Heart right ventricle (tissue), 16 donors: ENCODE results near the gene OAF. TPM values are rescaled to one million over a fixed set of nuclear protein-coding genes. Genes with fewer than 3 reads are reported as not detected.
"Not testable (repeated sequence)": the region's sequence is repeated elsewhere in the genome, so short reads cannot be mapped to it uniquely, and the experiment has no call there.

ENCODE experiments used
- ATAC-seq, 8 donors: fragments of 200-7000 bp; cut with Tn5 transposase; one replicate each; pipeline ENCODE4 v1.9.1; 2020; ENCODE audit warnings: mild to moderate bottlenecking in 8 of 8, moderate library complexity in 8 of 8, moderate number of reproducible peaks in 1 of 8
- DNase-seq, 2 donors: peaks; one replicate each; pipeline ENCODE4 v3.0.0-alpha.2; 2020
- H3K27ac ChIP-seq, 10 donors: fragments of 200-600 bp; sonication (generic) in 2 of 10; one replicate each; pipeline versions ENCODE4 v1.5.0 to v1.8.0; 2020 to 2022; ENCODE audit warnings: mild to moderate bottlenecking in 3 of 10
- H3K27me3 ChIP-seq, 7 donors: fragments of 200-600 bp; one replicate each; pipeline ENCODE4 v1.8.0; 2021 to 2022; ENCODE audit warnings: mild to moderate bottlenecking in 2 of 7
- H3K36me3 ChIP-seq, 9 donors: fragments of 200-600 bp; sonication (generic) in 1 of 9; one replicate each; pipeline versions ENCODE4 v1.5.0 to v1.8.0; 2020 to 2022; ENCODE audit warnings: mild to moderate bottlenecking in 2 of 9
- H3K4me1 ChIP-seq, 9 donors: fragments of 200-600 bp; sonication (generic) in 1 of 9; one replicate each; pipeline versions ENCODE4 v1.5.0 to v1.8.0; 2020 to 2022; ENCODE audit warnings: mild to moderate bottlenecking in 4 of 9
- H3K4me3 ChIP-seq, 10 donors: fragments of 200-600 bp; sonication (generic) in 2 of 10; one replicate each; pipeline versions ENCODE4 v1.5.0 to v1.8.0; 2020 to 2022; ENCODE audit warnings: mild to moderate bottlenecking in 7 of 10, moderate library complexity in 2 of 10
- H3K9me3 ChIP-seq, 11 donors: fragments of 200-600 bp in 10 of 11; sonication (generic) in 2 of 11; one replicate each; pipeline versions ENCODE4 v1.5.0 to v1.8.0; 2013 to 2022; ENCODE audit warnings: mild to moderate bottlenecking in 2 of 11, control low read depth in 1 of 11, moderate library complexity in 1 of 11
- WGBS, 2 donors: extraction: QIAGEN DNeasy Blood & Tissue Kit; methylation state at CpG; one replicate each; pipeline ENCODE4 v1.1.7; 2013; ENCODE audit warnings: inconsistent platforms in 1 of 2; 5-methylcytosine and 5-hydroxymethylcytosine counted together
- intact Hi-C, 10 donors: fragments of 100-400 bp; cut with DNase I; formaldehyde crosslinking; loops; one replicate each; pipeline versions ENCODE4 v1.11.1 to v1.14.2; 2022
- polyA plus RNA-seq, 2 donors: library from polyadenylated mRNA; stranded (reverse); fragments of 200-250 nt; gene quantifications; one replicate each; pipeline ENCODE4 v1.2.3, GENCODE V29; 2013
- total RNA-seq, 10 donors: library from RNA; stranded (reverse); fragmentation: NEBNext Ultra II Directional in 3 of 10; extraction: Animal tissue kit (Norgen Biotek cat#: 25700) in 3 of 10; gene quantifications; one replicate each; pipeline versions ENCODE4 v1.2.1 to v1.2.4, GENCODE V29; 2021 to 2023
- TF ChIP-seq, protein P1 (sequence below), 9 donors: fragments of 200-600 bp; sonication (generic) in 2 of 9; IDR thresholded peaks; one replicate each; pipeline versions ENCODE4 v1.5.0 to v1.8.0; 2021 to 2022; ENCODE audit warnings: antibody characterized with exemption in 9 of 9, mild to moderate bottlenecking in 5 of 9, moderate library complexity in 1 of 9
- donor health status: Arrhythmogenic right ventricular cardiomyopathy.
- donor health status: ischemic (EF 13 %, LVEDD 7.1; RV severe dilation, severe dysfunction).
- donor health status: healthy with polysubstance abuse.
- donor health status: DM: no; HTN: yes; CAD: no.
- donor health status: DM: no; HTN: no; CAD: no.
- donor health status: ischemic (EF 25% LVEDD 6.9; RV normal size, moderate dysfunction).
- donor health status: ischemic (EF 25% LVEDD 5.7; RV mildly dilated, moderate dysfunction).
- donor health status: healthy.
- donor health status: DM: yes; HTN: yes; CAD: no.
- donor health status: Ischemic cardiomyopathy.
- donor health status: ischemic (EF 35%, LVEDD 5.7; RV mildly dilated, moderate dysfunction).
- donor health status: nonischemic (EF 11% LVEDD 7.7; RV severe dilation, severe dysfunction).
- donor health status: DM: yes; HTN: yes; CAD: no.
- donor health status: PGD.
- donor health status: ischemic (EF 29% LVEDD 5.4; RV normal size, mild dysfunction).
- donor health status: nonischemic (EF 23%, LVEDD 6.1; RV moderate dilation, normal function).

The OAF gene
- total and polyA plus RNA-seq, 12 donors, result 8.4 to 41.6 (median 15.3) TPM

DNA sequence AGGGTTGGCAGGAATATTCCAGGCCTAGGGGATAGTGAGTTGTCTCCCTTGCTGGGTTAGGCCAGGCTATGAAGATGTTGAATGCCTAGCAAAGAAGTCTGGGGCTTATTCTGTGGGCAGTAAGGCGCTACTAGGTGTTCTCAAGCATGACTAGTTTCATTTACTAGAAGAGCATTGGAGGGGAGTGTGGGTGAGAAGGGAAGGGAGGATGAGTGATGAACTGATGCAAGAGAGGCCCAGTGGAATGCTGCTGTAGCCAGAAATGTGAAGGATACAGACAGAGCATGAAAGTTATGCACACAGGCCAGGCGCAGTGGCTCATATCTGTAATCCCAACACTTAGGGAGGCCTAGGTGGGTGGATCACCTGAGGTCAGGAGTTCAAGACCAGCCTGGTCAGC, 62.6 kb downstream of the OAF start:
- Histone ChIP-seq H3K36me3 (no peaks in the 10 kb centered on the region), H3K4me3 (no peak overlapping the region), H3K9me3 (no peaks in the 10 kb centered on the region), H3K27ac (no peak overlapping the region), H3K27me3 (peaks cover 0 to 30% (median 11%) of the 10 kb centered on the region in 7 donors), H3K4me1 (no peaks in the 10 kb centered on the region)
- ATAC-seq (no peak), DNase-seq (no peak)
- intact Hi-C loops, result no loop called here
- TF ChIP-seq, protein P1, sequence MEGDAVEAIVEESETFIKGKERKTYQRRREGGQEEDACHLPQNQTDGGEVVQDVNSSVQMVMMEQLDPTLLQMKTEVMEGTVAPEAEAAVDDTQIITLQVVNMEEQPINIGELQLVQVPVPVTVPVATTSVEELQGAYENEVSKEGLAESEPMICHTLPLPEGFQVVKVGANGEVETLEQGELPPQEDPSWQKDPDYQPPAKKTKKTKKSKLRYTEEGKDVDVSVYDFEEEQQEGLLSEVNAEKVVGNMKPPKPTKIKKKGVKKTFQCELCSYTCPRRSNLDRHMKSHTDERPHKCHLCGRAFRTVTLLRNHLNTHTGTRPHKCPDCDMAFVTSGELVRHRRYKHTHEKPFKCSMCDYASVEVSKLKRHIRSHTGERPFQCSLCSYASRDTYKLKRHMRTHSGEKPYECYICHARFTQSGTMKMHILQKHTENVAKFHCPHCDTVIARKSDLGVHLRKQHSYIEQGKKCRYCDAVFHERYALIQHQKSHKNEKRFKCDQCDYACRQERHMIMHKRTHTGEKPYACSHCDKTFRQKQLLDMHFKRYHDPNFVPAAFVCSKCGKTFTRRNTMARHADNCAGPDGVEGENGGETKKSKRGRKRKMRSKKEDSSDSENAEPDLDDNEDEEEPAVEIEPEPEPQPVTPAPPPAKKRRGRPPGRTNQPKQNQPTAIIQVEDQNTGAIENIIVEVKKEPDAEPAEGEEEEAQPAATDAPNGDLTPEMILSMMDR (IDR thresholded peaks at IDR 0.05), result no peak
- WGBS, 2 donors, result 97 to 98% methylated on average over 2 of the region's 2 CpGs

DNA sequence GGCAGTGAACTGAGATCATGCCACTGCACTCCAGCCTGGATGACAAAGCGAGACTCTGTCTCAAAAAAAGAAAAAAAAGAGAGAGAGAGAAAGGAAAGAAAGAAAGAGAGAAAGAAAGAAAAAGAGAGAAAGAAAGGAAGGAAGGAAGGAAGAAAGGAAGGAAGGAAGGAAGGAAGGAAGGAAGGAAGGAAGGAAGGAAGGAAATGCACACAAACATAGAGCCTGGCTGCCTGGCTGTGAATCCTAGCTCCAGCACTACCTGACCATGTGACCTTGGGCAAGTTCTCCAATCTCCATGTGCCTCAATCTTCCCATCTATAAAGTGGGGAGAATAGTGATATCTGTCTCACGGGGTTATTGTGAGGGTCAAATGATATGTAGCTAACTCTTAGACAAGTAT, 63.1 kb downstream of the OAF start:
- ATAC-seq, DNase-seq, H3K4me3 ChIP-seq, H3K9me3 ChIP-seq, H3K4me1 ChIP-seq, H3K27ac ChIP-seq, H3K36me3 ChIP-seq, intact Hi-C loops: not testable (repeated sequence)
- H3K27me3 ChIP-seq, result peaks cover 0 to 25% (median 5%) of the 10 kb centered on the region in 7 donors
- WGBS, 2 donors, result 98% methylated on average over 2 of the region's 2 CpGs

DNA sequence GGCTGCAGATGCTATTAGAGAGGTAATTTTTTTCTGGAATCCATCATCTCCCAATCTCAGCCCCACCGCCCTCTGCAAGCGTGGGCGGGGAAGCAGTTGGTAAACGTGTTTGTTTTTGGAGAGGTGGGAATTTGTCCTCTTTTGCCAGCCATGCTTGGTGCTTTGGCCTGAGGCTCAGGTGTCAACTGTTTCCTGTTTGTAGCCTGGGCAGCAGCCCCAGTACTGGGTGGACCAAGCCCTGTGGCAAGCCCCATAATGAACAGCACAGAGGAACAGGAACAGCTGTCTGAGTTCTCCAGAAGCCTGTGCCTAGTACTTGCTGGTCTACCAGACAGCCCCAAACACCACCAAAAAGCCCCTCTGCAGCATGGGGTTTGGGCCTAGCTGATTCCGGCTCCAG, 68.7 kb downstream of the OAF start:
- intact Hi-C loops, result no loop called here
- 84 to 86% methylated on average over 5 of the region's 5 CpGs for WGBS, 2 donors
- Histone ChIP-seq H3K4me3 (no peak overlapping the region), H3K36me3 (no peaks in the 10 kb centered on the region), H3K27me3 (peaks cover 0 to 3% (median 0%) of the 10 kb centered on the region in 7 donors), H3K27ac (no peak overlapping the region), H3K4me1 (peaks cover 0 to 14% (median 8%) of the 10 kb centered on the region in 9 donors), H3K9me3 (no peaks in the 10 kb centered on the region)
- DNase-seq (no peak), ATAC-seq (no peak)
- TF ChIP-seq, protein P1 (IDR thresholded peaks at IDR 0.05), result no peak

Other genes with a start within 250 kb of the OAF start
- under 1 TPM in 2 of 10 donors, not detected in 8; 0.30 to 0.64 TPM for gene TRIM29, start 72.9 kb upstream of the OAF start, total RNA-seq
- under 1 TPM in 1 of 2 donors, not detected in 1; 0.17 TPM for gene TRIM29, start 72.9 kb upstream of the OAF start, polyA plus RNA-seq
- gene POU2F3, start 29.1 kb downstream of the OAF start, total RNA-seq, result under 1 TPM in 1 of 10 donors, not detected in 9; 0.15 TPM
- under 1 TPM in 1 of 2 donors, not detected in 1; 0.03 TPM for gene POU2F3, start 29.1 kb downstream of the OAF start, polyA plus RNA-seq
- gene TLCD5, start 114.3 kb downstream of the OAF start, total RNA-seq, result 10 to 100 TPM in 5 of 10 donors, 1 to 10 TPM in 5; 7.4 to 14.5 (median 10.7) TPM
- 10 to 100 TPM in 1 of 2 donors, 1 to 10 TPM in 1; 4.1 to 12.4 TPM for gene TLCD5, start 114.3 kb downstream of the OAF start, polyA plus RNA-seq
- 100 to 1,000 TPM in 7 of 10 donors, 10 to 100 TPM in 3; 77.7 to 155 (median 115) TPM for gene ARHGEF12, start 125.4 kb downstream of the OAF start, total RNA-seq
- 10 to 100 TPM; 20.0 to 25.0 TPM for gene ARHGEF12, start 125.4 kb downstream of the OAF start, polyA plus RNA-seq